IgD-negative memory B cell (primary cell): Measurements from ENCODE around the gene PDE4D. TPM values are rescaled to one million over a fixed set of nuclear protein-coding genes. Genes with fewer than 3 reads are reported as not detected.

Experiments used
- H3K27ac Mint-ChIP-seq, 3 donors: one replicate each; pipeline ENCODE4 v1.8.0; 2020 to 2022; ENCODE audit warnings: mild to moderate bottlenecking in 3 of 3, mixed read lengths in 3 of 3, moderate library complexity in 1 of 3
- H3K27me3 Mint-ChIP-seq: one replicate; pipeline ENCODE4 v1.8.0; 2021; ENCODE audit warnings: mixed read lengths
- H3K36me3 Mint-ChIP-seq: one replicate; pipeline ENCODE4 v1.8.0; 2020; ENCODE audit warnings: mild to moderate bottlenecking, mixed read lengths
- H3K4me1 Mint-ChIP-seq, 3 donors: one replicate each; pipeline ENCODE4 v1.8.0; 2020 to 2022; ENCODE audit warnings: mixed read lengths in 3 of 3, mild to moderate bottlenecking in 1 of 3
- H3K4me3 Mint-ChIP-seq, 4 donors: one replicate each; pipeline ENCODE4 v1.8.0; 2020 to 2022; ENCODE audit warnings: mild to moderate bottlenecking in 4 of 4, mixed read lengths in 4 of 4, moderate library complexity in 3 of 4
- H3K9me3 Mint-ChIP-seq, 3 donors: one replicate each; pipeline ENCODE4 v1.8.0; 2020 to 2021; ENCODE audit warnings: mixed read lengths in 3 of 3, mild to moderate bottlenecking in 1 of 3
- polyA plus RNA-seq: library from polyadenylated mRNA; unstranded; fragments of 300-500 nt; fragmentation: Illumina TruSeq; gene quantifications from one replicate; pipeline ENCODE4 v1.2.3, GENCODE V29; 2021

Gene PDE4D
- polyA plus RNA-seq, 1 donor from 2014 or later = 18.8 TPM

- Mint-ChIP-seq H3K36me3 (peaks cover 8% of the 10 kb centered on the region), H3K4me3 (no peak overlapping the region), H3K27me3 (peaks cover 2% of the 10 kb centered on the region), H3K27ac (peak overlapping the region in 1 of 3 donors; percentile 78), H3K9me3 (no peaks in the 10 kb centered on the region), H3K4me1 (peaks cover 9 to 16% (median 11%) of the 10 kb centered on the region in 3 donors)
Observed at GRCh38 chr5:59034498-59035186, 858.9 kb downstream of the PDE4D start.

GRCh38 chr5:59027145-59027907, 866.2 kb downstream of the PDE4D start:
- peaks cover 6% of the 10 kb centered on the region for H3K36me3 Mint-ChIP-seq
- no peak overlapping the region for H3K27ac Mint-ChIP-seq
- no peak overlapping the region for H3K4me3 Mint-ChIP-seq
- peaks cover 0 to 6% (median 5%) of the 10 kb centered on the region in 3 donors for H3K4me1 Mint-ChIP-seq
- H3K27me3 Mint-ChIP-seq = peaks cover 2% of the 10 kb centered on the region
- H3K9me3 Mint-ChIP-seq = no peaks in the 10 kb centered on the region

- Mint-ChIP-seq H3K36me3 (peaks cover 6% of the 10 kb centered on the region), H3K27me3 (peaks cover 2% of the 10 kb centered on the region), H3K4me1 (peaks cover 0 to 5% (median 4%) of the 10 kb centered on the region in 3 donors), H3K4me3 (peak overlapping the region in 1 of 4 donors; percentile 4), H3K9me3 (no peaks in the 10 kb centered on the region), H3K27ac (no peak overlapping the region)
Observed at GRCh38 chr5:59025734-59026133, 867.8 kb downstream of the PDE4D start.

GRCh38 chr5:59021837-59022514, 871.5 kb downstream of the PDE4D start:
- Mint-ChIP-seq H3K4me3 (peak overlapping the region in 1 of 4 donors; percentile 1), H3K36me3 (peaks cover 2% of the 10 kb centered on the region), H3K27me3 (peaks cover 2% of the 10 kb centered on the region), H3K4me1 (peaks cover 5 to 8% (median 7%) of the 10 kb centered on the region in 3 donors), H3K27ac (no peak overlapping the region), H3K9me3 (no peaks in the 10 kb centered on the region)

DNA sequence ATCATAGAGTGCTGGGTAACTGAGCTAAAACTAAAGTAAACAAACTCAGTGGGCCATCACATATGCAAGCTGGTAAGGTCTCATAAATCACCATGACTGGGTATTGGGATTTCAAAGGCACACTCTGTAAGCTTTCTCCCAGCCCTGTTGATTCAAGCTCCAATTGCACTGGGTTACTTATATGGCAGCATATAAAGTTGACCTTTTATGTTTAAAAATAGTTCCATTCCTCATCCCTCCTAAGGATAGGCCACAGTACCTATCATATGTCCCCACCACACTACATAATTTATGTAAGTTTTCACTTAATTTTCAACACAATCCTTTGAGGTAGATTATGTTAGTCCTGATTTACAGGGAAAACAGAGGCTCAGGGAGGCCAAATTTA, 872.2 kb downstream of the PDE4D start:
- H3K27ac Mint-ChIP-seq = no peak overlapping the region
- no peak overlapping the region for H3K4me3 Mint-ChIP-seq
- H3K36me3 Mint-ChIP-seq = peaks cover 3% of the 10 kb centered on the region
- no peaks in the 10 kb centered on the region for H3K9me3 Mint-ChIP-seq
- peaks cover 2% of the 10 kb centered on the region for H3K27me3 Mint-ChIP-seq
- H3K4me1 Mint-ChIP-seq = peaks cover 5 to 6% (median 5%) of the 10 kb centered on the region in 3 donors

DNA sequence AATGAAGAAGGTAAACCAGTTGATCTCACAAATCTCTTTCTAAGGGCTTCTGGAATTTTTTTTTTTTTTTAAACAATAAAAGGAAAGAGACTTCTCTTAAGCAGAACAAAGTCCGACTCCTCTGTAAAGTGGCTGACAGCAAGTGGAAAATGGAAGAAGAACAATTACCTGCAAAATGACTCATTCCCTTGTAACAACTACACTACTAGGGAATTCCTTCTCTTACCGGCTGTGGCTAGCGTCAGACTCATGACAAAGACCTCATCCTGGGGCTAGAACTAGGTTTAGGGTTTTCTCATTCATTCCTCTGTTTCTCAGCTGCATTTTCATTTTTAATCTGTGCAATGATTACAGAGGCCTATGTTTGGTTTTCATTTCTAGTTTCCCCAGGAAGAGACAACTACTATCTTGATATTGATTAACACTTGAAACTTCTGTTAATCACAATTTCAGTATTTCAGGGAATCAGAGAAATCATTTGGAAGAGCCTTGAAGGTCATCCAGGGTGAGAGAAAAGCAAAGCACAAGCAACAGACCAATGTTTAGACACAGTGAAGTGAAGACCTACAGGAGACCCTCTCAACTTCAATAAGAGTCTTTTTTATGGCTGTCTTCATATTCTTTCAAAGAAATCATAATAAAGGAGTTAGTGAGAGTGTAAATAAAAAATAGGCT, 872.8 kb downstream of the PDE4D start:
- Mint-ChIP-seq H3K27me3 (no peaks in the 10 kb centered on the region), H3K4me1 (peaks cover 4 to 5% (median 4%) of the 10 kb centered on the region in 3 donors), H3K4me3 (no peak overlapping the region), H3K27ac (no peak overlapping the region), H3K36me3 (peaks cover 6% of the 10 kb centered on the region), H3K9me3 (peaks cover 0 to 2% (median 0%) of the 10 kb centered on the region in 3 donors)

- Mint-ChIP-seq H3K9me3 (peaks cover 2 to 8% (median 5%) of the 10 kb centered on the region in 3 donors), H3K27me3 (no peaks in the 10 kb centered on the region), H3K36me3 (peaks cover 14% of the 10 kb centered on the region), H3K27ac (no peak overlapping the region), H3K4me1 (peaks cover 5 to 8% (median 5%) of the 10 kb centered on the region in 3 donors), H3K4me3 (peak overlapping the region in 1 of 4 donors; percentile 10)
Observed at GRCh38 chr5:59019078-59019477, 874.4 kb downstream of the PDE4D start.

DNA sequence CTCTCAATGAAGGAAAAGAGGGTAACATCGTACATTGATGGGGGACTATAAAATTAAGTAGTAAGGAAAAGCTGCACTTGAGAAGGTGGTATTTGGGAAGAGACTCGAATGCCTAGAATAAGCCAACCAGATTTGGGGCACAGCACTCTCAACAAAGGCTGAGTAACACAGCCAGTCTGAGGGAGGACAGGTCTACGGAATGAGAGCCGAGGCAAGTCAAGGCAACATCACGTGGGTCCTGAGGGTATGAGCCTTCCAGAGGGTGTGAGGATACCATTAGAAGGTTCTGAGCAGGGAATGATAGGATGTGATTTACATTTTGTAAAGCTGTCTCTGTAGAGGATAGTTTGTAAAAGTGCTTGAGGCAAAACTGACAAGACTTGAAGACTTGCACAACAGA, 876.6 kb downstream of the PDE4D start:
- Mint-ChIP-seq H3K27ac (no peak overlapping the region), H3K27me3 (no peaks in the 10 kb centered on the region), H3K9me3 (peaks cover 5 to 8% (median 7%) of the 10 kb centered on the region in 3 donors), H3K4me1 (peaks cover 5 to 6% (median 5%) of the 10 kb centered on the region in 3 donors), H3K36me3 (peaks cover 19% of the 10 kb centered on the region), H3K4me3 (peak overlapping the region in 1 of 4 donors; percentile 52)

GRCh38 chr5:59008816-59009473, 884.6 kb downstream of the PDE4D start:
- Mint-ChIP-seq H3K36me3 (peaks cover 9% of the 10 kb centered on the region), H3K9me3 (peaks cover 4 to 6% (median 6%) of the 10 kb centered on the region in 3 donors), H3K4me1 (peaks cover 0 to 10% (median 7%) of the 10 kb centered on the region in 3 donors), H3K27ac (no peak overlapping the region), H3K27me3 (no peaks in the 10 kb centered on the region), H3K4me3 (no peak overlapping the region)

DNA sequence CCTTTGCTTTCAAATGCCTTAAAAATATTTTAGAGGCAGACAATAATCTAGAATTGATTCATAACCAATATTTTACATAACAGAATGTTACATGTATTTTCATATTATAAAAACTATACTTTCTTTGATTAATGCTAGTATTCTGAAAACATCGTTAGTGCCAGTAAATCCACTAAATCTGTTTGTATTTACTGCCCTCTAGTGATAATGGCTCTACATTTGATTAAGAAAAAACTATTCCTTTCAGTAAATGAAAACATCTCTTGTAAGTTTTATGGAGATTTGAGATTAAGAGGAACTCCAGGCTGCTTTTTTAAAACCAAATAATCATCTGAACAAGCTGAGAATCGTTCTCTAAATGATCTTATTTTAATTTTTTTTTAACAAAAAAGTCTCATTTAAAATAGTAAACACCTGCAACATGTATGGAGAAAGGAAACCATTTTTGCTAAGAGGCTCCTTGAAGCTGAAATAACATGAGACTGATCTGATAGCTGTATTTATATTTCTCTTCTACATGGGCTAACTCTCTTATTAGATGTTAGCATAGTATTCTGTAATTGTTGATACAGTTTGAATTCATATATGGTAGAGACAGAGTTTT, 886.0 kb downstream of the PDE4D start:
- Mint-ChIP-seq H3K4me3 (no peak overlapping the region), H3K36me3 (peaks cover 5% of the 10 kb centered on the region), H3K9me3 (peaks cover 2 to 6% (median 4%) of the 10 kb centered on the region in 3 donors), H3K27ac (no peak overlapping the region), H3K27me3 (no peaks in the 10 kb centered on the region), H3K4me1 (peaks cover 0 to 10% (median 10%) of the 10 kb centered on the region in 3 donors)

DNA sequence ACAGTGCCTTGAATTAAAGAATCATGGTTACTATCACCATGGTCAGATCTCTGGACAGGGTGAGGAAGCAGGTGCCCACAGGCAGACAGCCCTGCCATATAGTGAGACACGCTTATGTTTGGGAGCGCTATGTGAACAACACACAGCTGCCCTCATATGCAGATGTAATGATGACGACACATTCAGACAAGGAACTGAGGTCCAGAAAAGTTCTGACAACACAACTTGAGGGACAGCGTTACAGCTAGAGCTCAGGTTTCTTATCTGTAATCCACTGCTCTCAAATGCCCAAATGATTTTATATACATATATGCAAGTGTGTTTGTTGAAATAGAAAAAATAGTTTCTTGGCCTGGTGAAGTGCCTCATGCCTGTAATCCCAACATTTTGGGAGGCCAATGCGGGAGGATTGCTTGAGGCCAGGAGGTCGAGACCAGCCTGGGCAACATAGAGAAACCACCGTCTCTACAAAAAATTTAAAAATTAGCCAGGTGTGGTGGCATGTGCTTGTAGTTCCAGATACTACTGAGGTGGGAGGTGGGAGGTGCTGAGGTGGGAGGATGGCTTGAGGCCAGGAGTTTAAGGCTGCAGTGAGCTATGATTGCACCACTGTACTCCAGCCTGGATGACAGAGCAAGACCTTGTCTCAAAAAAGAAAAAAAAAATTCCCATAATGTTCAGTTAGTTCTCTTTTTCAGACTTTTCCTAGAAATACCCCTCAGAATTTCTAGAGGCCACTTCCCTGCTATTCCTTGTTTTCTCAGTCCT, 887.4 kb downstream of the PDE4D start:
- peaks cover 2% of the 10 kb centered on the region for H3K36me3 Mint-ChIP-seq
- H3K9me3 Mint-ChIP-seq = peaks cover 0 to 2% (median 0%) of the 10 kb centered on the region in 3 donors
- H3K27me3 Mint-ChIP-seq = no peaks in the 10 kb centered on the region
- H3K27ac Mint-ChIP-seq = peak overlapping the region in 1 of 3 donors; percentile 61
- H3K4me1 Mint-ChIP-seq = peaks cover 0 to 10% (median 9%) of the 10 kb centered on the region in 3 donors
- H3K4me3 Mint-ChIP-seq = no peak overlapping the region

DNA sequence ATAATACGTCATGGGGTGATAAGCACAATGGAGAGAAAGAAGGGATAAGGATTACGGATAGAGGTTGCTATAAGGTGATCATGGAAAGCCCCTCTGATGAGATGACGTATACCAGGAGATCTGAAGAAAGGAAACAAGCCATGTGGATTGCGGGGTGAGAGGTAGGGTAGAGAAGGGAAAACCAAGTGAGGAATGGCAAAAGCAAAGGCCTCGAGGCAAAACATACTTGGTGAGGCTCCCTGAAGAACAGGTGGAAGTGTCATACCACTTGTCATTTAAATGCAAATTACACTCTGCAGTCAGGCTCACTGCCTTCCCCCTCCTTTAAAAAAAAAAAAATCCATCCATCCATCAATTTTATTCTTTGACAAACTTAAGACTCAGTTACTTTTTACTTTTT, 889.9 kb downstream of the PDE4D start:
- Mint-ChIP-seq H3K36me3 (no peaks in the 10 kb centered on the region), H3K27me3 (no peaks in the 10 kb centered on the region), H3K27ac (no peak overlapping the region), H3K9me3 (no peaks in the 10 kb centered on the region), H3K4me3 (no peak overlapping the region), H3K4me1 (peaks cover 0 to 9% (median 5%) of the 10 kb centered on the region in 3 donors)

- Mint-ChIP-seq H3K4me1 (peaks cover 0 to 9% (median 3%) of the 10 kb centered on the region in 3 donors), H3K36me3 (no peaks in the 10 kb centered on the region), H3K9me3 (no peaks in the 10 kb centered on the region), H3K27me3 (no peaks in the 10 kb centered on the region), H3K27ac (no peak overlapping the region), H3K4me3 (no peak overlapping the region)
Observed at GRCh38 chr5:59003124-59003523, 890.4 kb downstream of the PDE4D start.
